ENCODE results near the gene SORD. TPM values are rescaled to one million over a fixed set of nuclear protein-coding genes. Genes with fewer than 3 reads are reported as not detected.
"Not testable (repeated sequence)": the region's sequence is repeated elsewhere in the genome, so short reads cannot be mapped to it uniquely, and the experiment has no call there.

The SORD gene
- total RNA-seq, 1 donor from 2014 or later: 36.7 TPM

GRCh38 chr15:45027220-45027619 lies 4.2 kb downstream of the SORD start:
- Mint-ChIP-seq H3K4me3 (no peak overlapping the region), H3K27me3 (ENCODE audit: insufficient read depth, low read depth) (peaks cover 2% of the 10 kb centered on the region), H3K9me3 (peaks cover 8% of the 10 kb centered on the region), H3K27ac (no peak overlapping the region), H3K36me3 (peaks cover 23% of the 10 kb centered on the region), H3K4me1 (peaks cover 20% of the 10 kb centered on the region)
- Histone ChIP-seq H2AFZ (replicated peaks) (no peak overlapping the region), H3K27me3 (no peaks in the 10 kb centered on the region), H3K4me1 (peaks cover 8% of the 10 kb centered on the region), H3K79me2 (ENCODE audit: low read depth) (peaks cover 26% of the 10 kb centered on the region), H3K36me3 (no peaks in the 10 kb centered on the region), H3K4me2 (no peak overlapping the region), H4K20me1 (ENCODE audit: low read depth) (no peaks in the 10 kb centered on the region), H3F3A (ENCODE audit: low read depth) (no peaks in the 10 kb centered on the region), H3K9ac (no peak overlapping the region), H3K4me3 (no peak overlapping the region), H3K27ac (no peak overlapping the region), H3K9me3 (ENCODE audit: low read depth) (no peaks in the 10 kb centered on the region)
- TF ChIP-seq CTCF (IDR thresholded peaks at IDR 0.05) (no peak), EZH2phosphoT487 (IDR thresholded peaks at IDR 0.05) (no peak), EZH2 (IDR thresholded peaks at IDR 0.05) (no peak)
- no peak for DNase-seq (ENCODE audit: low spot score)

- no peak overlapping the region for H3K4me3 Mint-ChIP-seq
- no peak overlapping the region for H3K4me2 ChIP-seq
- no peak overlapping the region for H3K9ac ChIP-seq
- H3K79me2 ChIP-seq (ENCODE audit: low read depth): peaks cover 8% of the 10 kb centered on the region
- TF ChIP-seq EZH2phosphoT487 (IDR thresholded peaks at IDR 0.05) (no peak), EZH2 (IDR thresholded peaks at IDR 0.05) (no peak), CTCF (IDR thresholded peaks at IDR 0.05) (no peak)
- H4K20me1 ChIP-seq (ENCODE audit: low read depth): no peaks in the 10 kb centered on the region
- H2AFZ ChIP-seq (replicated peaks): no peak overlapping the region
- no peaks in the 10 kb centered on the region for H3K27me3 Mint-ChIP-seq (ENCODE audit: insufficient read depth, low read depth)
- no peaks in the 10 kb centered on the region for H3F3A ChIP-seq (ENCODE audit: low read depth)
- H3K9me3 Mint-ChIP-seq: peaks cover 8% of the 10 kb centered on the region
- H3K4me1 ChIP-seq: no peaks in the 10 kb centered on the region
- no peak for DNase-seq (ENCODE audit: low spot score)
- H3K9me3 ChIP-seq (ENCODE audit: low read depth): no peaks in the 10 kb centered on the region
- H3K27ac ChIP-seq: no peak overlapping the region
- H3K4me1 Mint-ChIP-seq: peaks cover 7% of the 10 kb centered on the region
- no peaks in the 10 kb centered on the region for H3K27me3 ChIP-seq
- no peaks in the 10 kb centered on the region for H3K36me3 ChIP-seq
- no peak overlapping the region for H3K4me3 ChIP-seq
- H3K36me3 Mint-ChIP-seq: peaks cover 25% of the 10 kb centered on the region
- no peak overlapping the region for H3K27ac Mint-ChIP-seq
Measured at GRCh38 chr15:45030743-45031142, 7.7 kb downstream of the SORD start.

GRCh38 chr15:45031522-45032028 lies 8.6 kb downstream of the SORD start:
- not testable (repeated sequence) for H2AFZ ChIP-seq (replicated peaks); H3K4me3 Mint-ChIP-seq; H3K4me1 ChIP-seq; H3K9ac ChIP-seq; H3K9me3 ChIP-seq (ENCODE audit: low read depth); DNase-seq (ENCODE audit: low spot score); H3K9me3 Mint-ChIP-seq; H3K36me3 ChIP-seq; H3F3A ChIP-seq (ENCODE audit: low read depth); H3K27me3 Mint-ChIP-seq (ENCODE audit: insufficient read depth, low read depth); H4K20me1 ChIP-seq (ENCODE audit: low read depth); H3K4me1 Mint-ChIP-seq; H3K4me2 ChIP-seq; H3K4me3 ChIP-seq; H3K27ac Mint-ChIP-seq; H3K27me3 ChIP-seq; H3K79me2 ChIP-seq (ENCODE audit: low read depth); H3K27ac ChIP-seq
- peaks cover 30% of the 10 kb centered on the region for H3K36me3 Mint-ChIP-seq

GRCh38 chr15:45032501-45032900 lies 9.5 kb downstream of the SORD start:
- H3K9me3 ChIP-seq (ENCODE audit: low read depth); H3K9ac ChIP-seq; DNase-seq (ENCODE audit: low spot score); H3K4me1 Mint-ChIP-seq; H3K79me2 ChIP-seq (ENCODE audit: low read depth); H3K4me2 ChIP-seq; H3K27me3 Mint-ChIP-seq (ENCODE audit: insufficient read depth, low read depth); H4K20me1 ChIP-seq (ENCODE audit: low read depth); H3K36me3 ChIP-seq; H3F3A ChIP-seq (ENCODE audit: low read depth); H3K4me3 Mint-ChIP-seq; H3K27me3 ChIP-seq; H2AFZ ChIP-seq (replicated peaks); H3K27ac Mint-ChIP-seq; H3K4me3 ChIP-seq; H3K9me3 Mint-ChIP-seq; H3K4me1 ChIP-seq; H3K27ac ChIP-seq: not testable (repeated sequence)
- peaks cover 28% of the 10 kb centered on the region for H3K36me3 Mint-ChIP-seq

GRCh38 chr15:45034087-45034486 lies 11.1 kb downstream of the SORD start:
- H3K9me3 Mint-ChIP-seq; H4K20me1 ChIP-seq (ENCODE audit: low read depth); H3K27ac Mint-ChIP-seq; H3K4me2 ChIP-seq; H3K36me3 ChIP-seq; H2AFZ ChIP-seq (replicated peaks); H3K4me1 Mint-ChIP-seq; H3K4me3 ChIP-seq; H3K27ac ChIP-seq; H3K79me2 ChIP-seq (ENCODE audit: low read depth); H3K9ac ChIP-seq; H3K4me1 ChIP-seq; H3K4me3 Mint-ChIP-seq; H3K9me3 ChIP-seq (ENCODE audit: low read depth); H3F3A ChIP-seq (ENCODE audit: low read depth); H3K27me3 ChIP-seq; H3K27me3 Mint-ChIP-seq (ENCODE audit: insufficient read depth, low read depth); DNase-seq (ENCODE audit: low spot score): not testable (repeated sequence)
- H3K36me3 Mint-ChIP-seq: peaks cover 23% of the 10 kb centered on the region

- H3K27me3 Mint-ChIP-seq (ENCODE audit: insufficient read depth, low read depth); H3K27ac ChIP-seq; H3K79me2 ChIP-seq (ENCODE audit: low read depth); H4K20me1 ChIP-seq (ENCODE audit: low read depth); DNase-seq (ENCODE audit: low spot score); H3K9ac ChIP-seq; H2AFZ ChIP-seq (replicated peaks); H3K9me3 Mint-ChIP-seq; H3K4me2 ChIP-seq; H3K4me3 ChIP-seq; H3K27me3 ChIP-seq; H3F3A ChIP-seq (ENCODE audit: low read depth); H3K4me1 Mint-ChIP-seq; H3K4me1 ChIP-seq; H3K27ac Mint-ChIP-seq; H3K9me3 ChIP-seq (ENCODE audit: low read depth); H3K36me3 ChIP-seq; H3K4me3 Mint-ChIP-seq: not testable (repeated sequence)
- H3K36me3 Mint-ChIP-seq: peaks cover 20% of the 10 kb centered on the region
Measured at GRCh38 chr15:45034600-45035375, 11.8 kb downstream of the SORD start.
